ENCODE measurements around the gene LRATD1.

- TF ChIP-seq SMC3 (conservative IDR thresholded peaks at IDR 0.05; ENCODE audit: poor library complexity) (no peak), EP300 (conservative IDR thresholded peaks at IDR 0.05; ENCODE audit: poor library complexity, severe bottlenecking) (no peak), CTCF (IDR thresholded peaks at IDR 0.05; ENCODE audit: poor library complexity, severe bottlenecking) (no peak), MXI1 (conservative IDR thresholded peaks at IDR 0.05; ENCODE audit: poor library complexity, severe bottlenecking) (no peak), EZH2 (IDR thresholded peaks at IDR 0.05; ENCODE audit: borderline replicate concordance, insufficient read depth, low read length, poor library complexity, severe bottlenecking) (no peak), POLR2AphosphoS5 (IDR thresholded peaks at IDR 0.05) (no peak)
Measured at GRCh38 chr2:14650066-14650465, 17.5 kb downstream of the LRATD1 start.

Measured in neural cell (in vitro differentiated cells).